ENCODE measurements around the gene NECTIN3. TPM values are rescaled to one million over a fixed set of nuclear protein-coding genes. Genes with fewer than 3 reads are reported as not detected.

The NECTIN3 gene
- total RNA-seq, 1 donor from 2014 or later, result 44.8 TPM

DNA sequence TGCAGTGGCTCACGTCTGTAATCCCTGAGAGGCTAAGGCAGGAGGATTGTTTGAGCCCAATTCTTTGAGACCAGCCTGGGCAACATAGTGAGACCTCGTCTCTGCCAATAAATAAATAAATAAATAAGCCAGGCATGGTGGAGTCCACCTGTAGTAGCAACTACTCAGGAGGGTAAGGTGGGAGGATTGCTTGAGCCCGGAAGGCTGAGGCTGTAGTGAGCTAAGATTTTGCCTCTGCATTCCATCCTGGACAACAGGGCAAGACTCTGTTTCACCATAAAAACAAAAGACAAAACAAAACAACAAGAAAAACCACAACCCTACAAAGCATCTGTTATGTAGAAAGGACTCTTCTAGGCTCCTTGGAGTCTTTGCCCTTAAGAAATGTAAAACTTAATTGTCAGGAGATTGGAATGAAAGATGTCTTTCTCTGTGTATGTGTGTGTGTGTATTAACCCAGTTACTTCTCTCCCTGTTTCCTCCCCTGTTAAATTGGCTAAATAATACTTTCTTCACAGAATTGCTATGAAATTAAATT lies 9.5 kb downstream of the NECTIN3 start:
- DNase-seq (ENCODE audit: low read depth in 2 of 2), result no peak

DNA sequence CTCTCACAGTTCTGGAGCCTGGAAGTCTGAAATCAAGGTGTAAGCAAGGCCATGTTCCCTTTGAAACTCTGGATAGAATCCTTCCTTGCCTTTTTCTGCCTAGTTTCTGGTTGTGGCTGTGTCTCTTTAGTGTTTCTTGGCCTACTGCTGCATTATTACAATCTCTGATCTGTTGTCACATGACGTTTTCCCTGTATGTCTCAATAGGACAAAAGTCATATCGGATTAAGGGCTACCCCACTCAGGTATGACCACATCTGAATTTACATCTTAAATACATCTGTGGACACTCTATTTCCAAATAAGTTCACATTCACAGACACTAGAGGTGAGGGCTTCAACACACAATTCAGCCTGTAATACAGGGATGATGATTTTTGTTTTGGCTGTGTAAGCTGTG lies 13.3 kb downstream of the NECTIN3 start:
- DNase-seq (ENCODE audit: low read depth in 2 of 2), result no peak

DNA sequence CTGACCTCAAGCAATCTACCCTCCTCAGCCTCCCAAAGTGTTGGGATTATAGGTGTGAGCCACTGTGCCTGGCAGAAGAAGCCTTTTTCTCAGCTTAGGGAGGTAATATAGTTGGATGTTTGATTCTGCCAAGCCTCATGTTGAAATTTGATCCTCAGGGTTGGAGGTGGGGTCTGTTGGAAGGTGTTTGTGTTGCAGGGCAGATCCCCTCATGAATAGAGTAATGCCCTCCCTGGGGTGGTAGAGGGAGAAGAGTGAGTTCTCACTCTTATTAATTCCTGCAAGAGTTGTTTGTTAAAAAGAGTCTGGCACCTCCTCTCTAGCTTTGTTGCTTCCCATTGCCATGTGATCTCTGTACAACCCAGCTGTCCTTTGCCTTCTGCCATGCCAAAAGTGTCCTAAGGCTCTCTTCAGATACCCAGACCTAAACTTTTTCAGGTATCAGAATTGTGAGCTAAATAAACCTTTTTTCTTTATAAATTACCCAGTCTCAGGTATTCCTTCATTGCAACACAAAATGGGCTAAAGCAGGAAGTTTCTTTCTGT lies 16.4 kb downstream of the NECTIN3 start:
- no peak for DNase-seq (ENCODE audit: low read depth in 2 of 2)

DNA sequence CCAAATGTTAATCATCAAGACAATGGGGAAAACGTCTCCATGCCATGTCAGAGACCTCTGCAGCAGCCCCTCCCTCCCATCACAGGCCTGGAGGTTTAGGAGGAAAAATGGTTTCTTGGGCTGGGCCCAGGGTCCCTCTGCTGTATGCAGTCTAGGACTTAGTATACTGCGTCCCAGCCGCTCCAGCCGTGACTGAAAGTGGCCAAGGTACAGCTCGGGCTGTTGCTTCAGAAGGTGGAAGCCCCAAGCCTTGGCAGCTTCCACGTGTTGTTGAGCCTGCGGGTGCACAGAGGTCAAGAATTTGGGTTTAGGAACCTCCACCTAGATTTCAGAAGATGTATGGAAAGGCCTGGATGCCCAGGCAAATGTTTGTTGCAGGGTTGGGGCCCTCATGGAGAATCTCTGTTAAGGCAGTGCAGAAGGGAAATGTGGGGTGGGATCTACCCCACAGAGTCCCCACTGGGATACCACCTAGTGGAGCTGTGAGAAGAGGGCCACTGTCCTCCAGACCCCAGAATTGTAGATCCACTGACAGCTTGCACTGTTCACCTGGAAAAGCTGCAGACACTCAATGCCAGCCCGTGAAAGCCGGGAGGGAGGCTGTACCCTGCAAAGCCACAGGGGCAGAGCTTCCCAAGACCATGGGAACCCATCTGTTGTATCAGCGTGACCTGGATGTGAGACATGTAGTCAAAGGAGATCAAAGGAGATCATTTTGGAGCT lies 25.0 kb downstream of the NECTIN3 start:
- DNase-seq (ENCODE audit: low read depth in 2 of 2), result no peak

DNA sequence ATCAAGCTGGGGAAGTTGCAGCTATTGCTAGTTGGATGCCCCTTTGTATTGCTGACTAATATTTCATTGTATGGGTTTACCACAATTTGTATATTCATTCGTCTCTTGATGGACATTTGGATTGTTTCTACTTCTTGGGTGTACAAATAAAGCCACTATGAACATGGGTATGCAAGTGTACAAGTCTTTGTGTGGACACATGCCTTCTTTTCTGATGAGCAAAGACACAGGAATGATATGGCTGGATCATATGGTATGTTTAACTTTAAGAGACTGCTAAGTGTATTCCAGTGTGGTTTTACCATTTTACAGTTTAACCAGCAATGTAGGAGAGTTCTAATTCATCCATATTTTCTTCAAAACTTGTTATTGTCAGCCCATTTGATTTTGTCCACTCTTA lies 32.2 kb downstream of the NECTIN3 start:
- DNase-seq (ENCODE audit: low read depth in 2 of 2), result no peak

DNA sequence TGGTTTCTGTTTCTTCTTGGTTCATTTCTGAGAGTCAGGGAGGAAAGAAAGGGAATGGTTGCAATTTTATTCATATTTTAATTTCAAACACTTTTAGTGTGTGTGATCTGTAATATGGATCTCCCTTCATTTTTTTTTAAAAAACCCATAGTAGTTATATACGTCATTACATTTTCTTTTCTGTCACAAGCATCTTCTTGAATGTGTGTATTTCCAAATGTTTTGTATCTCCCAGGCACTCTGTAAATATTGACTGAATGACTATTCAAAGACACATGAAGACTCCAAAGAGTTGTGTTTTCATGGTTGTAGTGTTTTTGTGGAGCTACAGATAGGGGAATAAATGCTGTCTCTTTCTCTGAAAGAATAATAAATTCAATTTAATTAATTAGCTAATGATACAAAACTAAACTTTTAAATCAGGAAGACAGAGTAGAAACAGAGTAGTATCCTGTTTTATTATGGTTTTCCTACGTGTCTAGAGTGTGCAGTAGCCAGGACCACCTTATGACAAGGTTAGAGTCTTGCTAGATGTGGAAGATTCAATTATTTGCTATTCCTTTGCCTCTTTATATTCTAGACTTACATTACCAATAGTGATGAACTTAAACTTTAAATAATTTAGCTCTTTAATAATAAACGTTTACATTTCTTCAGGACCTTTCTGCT lies 35.5 kb downstream of the NECTIN3 start:
- no peak for DNase-seq (ENCODE audit: low read depth in 2 of 2)

DNA sequence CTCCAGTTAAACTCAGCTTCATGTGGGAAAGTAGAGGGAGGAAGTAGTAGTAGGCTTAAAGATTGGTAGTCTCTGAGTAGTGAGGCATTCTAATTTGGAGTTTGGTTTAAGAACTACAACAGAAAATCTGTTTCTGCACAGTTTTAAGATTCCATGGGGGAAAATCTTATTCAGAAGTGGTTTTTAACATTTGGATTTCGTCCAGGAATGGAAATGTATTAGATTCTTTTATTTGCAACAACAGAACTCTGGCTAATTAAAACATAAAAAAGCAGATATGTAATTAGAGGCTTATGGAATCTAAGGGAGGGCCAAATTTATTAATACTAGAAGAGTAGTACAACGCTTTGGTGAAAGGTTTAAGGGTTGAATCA lies 36.0 kb downstream of the NECTIN3 start:
- DNase-seq (ENCODE audit: low read depth in 2 of 2), result no peak

DNA sequence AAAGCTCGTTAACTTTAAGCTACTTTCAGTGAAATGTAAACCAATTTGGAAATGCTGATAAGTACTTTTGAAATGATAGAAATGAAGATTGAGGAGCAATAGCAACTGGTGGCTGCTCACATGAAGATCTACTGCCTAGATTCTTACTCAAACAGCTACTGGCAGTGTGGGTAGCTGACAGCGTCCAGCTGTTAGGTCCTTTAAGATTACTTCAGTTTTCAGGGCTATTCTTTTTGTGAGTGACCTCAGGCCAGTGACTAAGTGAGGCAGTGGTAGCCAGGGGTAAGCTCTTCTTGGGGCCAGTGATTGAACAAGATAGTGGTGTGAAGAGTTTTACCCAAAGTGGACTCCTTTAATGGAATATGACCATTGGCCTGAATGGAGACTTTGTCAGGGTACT lies 41.3 kb downstream of the NECTIN3 start:
- no peak for DNase-seq (ENCODE audit: low read depth in 2 of 2)

DNA sequence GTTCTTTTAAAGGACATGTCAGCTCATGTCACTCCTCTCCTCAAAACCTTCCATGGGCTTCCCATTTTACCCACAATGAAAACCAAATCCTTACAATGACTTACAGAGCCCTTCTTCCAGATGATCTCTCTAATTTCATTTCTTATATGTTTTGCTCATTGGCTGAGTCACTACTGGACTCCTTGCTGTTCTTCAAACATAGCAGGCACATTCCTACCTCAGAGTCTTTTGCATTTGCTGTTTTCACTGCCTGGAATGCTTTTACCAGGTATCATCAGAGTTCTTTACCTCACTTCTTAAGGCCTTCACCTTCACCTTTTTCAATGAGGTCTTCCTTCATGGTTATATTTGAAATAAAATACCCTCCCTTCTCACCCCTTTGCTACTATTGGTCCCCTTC lies 57.3 kb downstream of the NECTIN3 start:
- no peak for DNase-seq (ENCODE audit: low read depth in 2 of 2)

DNA sequence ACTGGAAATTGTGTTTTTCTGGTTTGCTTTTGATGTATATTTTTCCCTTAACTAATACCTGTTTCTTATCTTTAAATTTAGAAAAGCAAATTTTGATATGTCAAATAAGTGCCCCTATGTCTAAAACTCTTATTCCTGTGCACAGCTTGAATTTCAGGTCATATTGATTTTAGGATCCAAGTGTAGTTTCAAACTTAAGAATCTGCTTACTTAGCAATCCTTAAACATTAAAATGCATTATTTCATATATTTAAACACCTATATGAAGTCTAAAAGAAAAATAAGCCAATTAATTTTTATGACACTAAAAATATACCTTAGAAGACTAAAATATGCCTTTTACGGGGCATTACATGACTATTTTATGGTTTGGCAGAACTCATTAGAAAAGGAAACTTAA lies 59.2 kb downstream of the NECTIN3 start:
- DNase-seq (ENCODE audit: low read depth in 2 of 2), result no peak

DNA sequence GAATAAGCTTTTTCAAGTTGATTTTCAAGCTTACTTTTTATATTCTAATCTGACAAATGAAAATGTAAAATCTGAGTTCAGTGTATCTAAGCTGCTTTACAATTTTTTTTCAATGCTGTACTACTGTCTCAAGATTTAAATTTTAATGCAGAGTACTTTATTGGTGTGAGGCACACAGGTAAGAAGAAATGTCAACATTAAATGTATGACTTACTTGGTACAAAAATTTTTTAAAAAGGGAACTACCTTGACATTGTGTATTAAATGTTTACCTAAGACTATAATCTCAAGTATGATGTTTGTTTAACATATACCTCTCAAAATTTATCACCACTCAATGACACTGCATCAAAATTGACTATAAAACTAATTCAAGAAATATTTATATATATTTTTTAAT lies 62.7 kb downstream of the NECTIN3 start:
- DNase-seq (ENCODE audit: low read depth in 2 of 2), result no peak

DNA sequence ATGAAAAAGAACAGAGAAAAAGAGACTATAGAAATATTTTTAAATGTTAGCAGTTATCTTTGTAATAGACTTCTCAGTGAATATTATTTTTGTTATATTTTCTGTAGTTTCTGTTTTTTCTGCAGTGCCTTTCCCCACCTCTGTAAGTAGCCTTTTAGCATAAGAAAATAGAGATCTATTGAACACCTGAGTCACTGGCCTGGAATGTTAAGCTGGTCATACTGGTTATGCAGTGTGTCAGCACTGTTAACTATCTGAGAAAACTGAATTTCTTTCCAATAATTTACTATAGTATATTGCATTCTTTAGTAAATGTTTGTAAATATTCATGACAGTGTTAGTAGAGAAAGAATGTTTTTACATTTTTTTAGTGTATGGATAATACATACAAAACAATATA lies 79.8 kb downstream of the NECTIN3 start:
- peak in 1 of 2 donors; percentile 33 for DNase-seq (ENCODE audit: low read depth in 2 of 2)

DNA sequence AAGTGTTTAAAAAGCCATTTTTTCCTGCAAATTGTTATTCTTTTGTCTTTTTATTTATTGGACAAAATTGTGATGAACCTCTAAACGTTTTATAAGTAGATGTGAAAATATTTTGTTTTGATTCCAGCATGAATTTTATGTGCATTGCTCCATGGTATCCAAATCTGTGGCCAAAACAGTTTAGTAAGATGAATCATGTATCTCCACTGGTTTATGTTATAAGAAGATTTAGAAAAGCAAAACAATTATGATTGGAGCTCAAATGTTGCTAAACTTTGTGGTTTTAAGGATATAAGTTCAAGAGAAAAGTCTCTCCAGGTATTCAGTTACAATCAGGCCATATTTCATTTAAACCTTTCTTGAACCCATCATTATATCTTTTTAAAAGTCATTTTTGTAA lies 80.9 kb downstream of the NECTIN3 start:
- DNase-seq (ENCODE audit: low read depth in 2 of 2), result no peak

DNA sequence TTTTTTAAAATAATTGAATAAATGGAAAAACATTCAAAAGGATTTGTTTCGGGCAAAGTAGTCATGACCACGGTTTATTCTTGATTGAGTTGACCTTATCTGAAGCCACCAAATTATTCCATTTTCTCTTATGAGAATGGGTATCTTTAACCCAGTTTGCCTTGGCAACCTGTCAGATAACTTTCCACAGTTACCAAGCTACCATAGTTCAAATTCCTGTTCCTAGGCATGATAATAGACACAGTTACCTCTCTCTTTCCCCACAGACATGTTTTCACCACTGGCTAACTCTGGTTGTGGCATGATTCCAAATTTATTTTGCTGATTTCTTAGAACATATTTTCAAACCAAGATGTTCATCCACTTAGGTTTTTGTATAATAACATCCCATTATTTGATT lies 84.9 kb downstream of the NECTIN3 start:
- peak in 1 of 2 donors; percentile 40 for DNase-seq (ENCODE audit: low read depth in 2 of 2)

DNA sequence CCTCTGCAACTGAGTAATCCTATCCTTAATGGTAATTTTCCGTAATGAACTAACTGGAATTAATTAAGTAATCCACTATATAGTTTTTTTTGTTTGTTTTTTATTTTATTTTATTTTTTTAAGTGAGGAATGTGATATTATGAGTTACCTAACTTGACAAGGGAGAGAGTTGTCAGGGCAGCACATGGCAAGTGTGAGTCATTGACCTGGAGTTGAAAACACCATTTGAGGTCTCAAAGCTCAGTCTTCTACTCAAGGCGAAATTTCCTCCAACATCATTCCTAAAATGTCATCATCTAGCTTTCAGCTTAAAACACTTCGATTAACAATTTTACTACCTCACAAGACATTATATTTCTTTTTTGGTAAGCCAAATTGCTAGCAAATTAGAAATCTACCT lies 87.8 kb downstream of the NECTIN3 start:
- peak in 1 of 2 donors; percentile 5 for DNase-seq (ENCODE audit: low read depth in 2 of 2)

DNA sequence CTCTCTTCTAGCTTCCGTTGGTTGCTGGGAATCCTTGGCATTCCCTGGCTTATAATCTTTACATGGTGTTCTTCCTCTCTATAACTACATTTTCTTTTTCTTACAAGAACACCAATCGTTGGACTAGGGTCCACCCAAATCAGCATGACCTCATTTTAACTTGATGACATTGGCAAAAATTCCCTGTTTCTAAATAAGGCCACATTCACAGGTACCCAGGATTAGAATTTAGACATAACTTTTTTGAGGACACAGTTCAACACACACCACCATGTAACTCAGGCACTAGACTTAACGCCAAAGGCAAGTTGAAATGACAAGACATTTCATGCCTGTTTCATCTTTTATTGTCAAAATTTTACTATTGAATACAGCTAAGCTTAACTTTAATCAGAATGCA lies 93.0 kb downstream of the NECTIN3 start:
- DNase-seq (ENCODE audit: low read depth in 2 of 2), result no peak

DNA sequence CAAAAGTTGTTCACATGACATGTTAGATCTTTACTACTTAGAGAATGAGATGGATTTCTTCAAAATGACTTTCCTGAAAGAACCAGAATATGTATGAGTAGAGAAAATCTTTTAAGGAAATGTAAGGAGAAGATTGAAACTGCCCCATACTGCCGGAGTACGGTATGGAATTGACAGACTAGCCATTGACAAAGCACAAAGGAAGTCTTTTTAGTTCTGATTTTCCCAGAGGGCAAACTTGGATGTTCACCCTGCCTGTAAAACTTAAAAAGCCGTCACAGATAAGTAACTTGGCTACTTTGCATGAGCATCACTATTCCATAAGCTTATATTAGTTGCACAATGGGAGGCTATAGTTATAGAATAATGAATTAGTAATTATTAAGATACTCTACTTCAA lies 93.8 kb downstream of the NECTIN3 start:
- no peak for DNase-seq (ENCODE audit: low read depth in 2 of 2)

DNA sequence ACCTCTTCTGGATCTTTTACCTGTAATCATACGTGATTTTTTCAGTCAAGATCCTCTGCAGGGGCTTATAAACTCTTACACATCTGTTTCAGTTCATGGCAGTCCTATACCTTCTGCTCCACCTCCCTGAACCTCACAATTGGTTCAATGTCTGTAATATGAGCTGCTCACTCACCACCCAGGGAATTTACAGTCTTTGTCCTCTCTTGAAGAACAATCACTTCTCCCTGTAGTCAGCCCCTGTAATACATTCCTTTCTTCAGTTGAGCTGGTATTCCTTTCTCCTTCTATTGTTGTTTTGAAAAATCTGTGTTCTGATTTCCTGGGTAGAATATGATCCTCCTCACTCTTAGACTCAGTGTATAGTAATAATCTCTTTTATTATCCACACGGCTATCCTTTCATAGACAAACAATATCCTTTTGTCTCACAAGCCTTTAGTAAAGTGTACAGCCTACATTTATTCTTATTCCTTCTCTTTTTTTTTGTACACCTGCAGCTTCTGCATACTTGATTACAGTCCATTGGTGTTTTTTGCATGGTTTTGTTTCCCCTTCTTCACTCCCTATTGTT lies 101.8 kb downstream of the NECTIN3 start:
- no peak for DNase-seq (ENCODE audit: low read depth in 2 of 2)

DNA sequence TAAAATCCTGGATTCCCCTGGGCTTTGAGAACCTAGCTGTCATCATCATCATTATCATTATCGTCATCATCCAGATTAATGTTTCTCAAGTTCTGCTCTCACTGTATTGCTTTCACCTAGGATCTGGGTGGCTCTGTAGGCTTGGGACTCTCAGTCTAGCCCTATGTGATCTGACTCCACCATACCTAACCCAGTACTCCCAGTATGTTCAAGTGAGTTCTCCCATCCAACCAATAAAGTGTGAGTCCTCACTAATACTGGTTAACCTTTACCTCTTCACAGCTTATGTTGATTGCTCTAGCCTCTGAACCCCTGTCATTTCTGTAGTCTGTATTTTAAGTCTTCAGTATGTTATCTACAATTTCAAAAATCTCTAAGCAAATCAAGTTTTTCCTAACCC lies 102.3 kb downstream of the NECTIN3 start:
- DNase-seq (ENCODE audit: low read depth in 2 of 2), result no peak

DNA sequence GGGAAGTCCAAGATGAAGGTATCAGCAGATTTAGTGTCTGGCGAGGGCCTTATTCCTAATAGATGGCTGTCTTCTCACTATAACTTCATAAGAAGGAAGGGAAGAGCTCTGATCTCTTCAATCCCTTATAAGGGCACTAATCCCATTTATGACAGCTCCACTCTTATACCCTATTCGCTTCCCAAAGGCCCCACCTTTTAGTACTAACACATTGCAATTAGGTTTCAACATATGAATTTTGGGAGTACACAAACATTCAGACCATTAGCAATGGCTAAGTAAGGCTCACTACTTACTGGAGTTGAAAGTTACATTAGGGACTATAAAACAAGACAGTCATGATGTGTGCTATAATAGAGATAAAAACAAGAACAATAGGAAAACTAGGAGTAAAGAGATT lies 118.9 kb downstream of the NECTIN3 start:
- no peak for DNase-seq (ENCODE audit: low read depth in 2 of 2)

DNA sequence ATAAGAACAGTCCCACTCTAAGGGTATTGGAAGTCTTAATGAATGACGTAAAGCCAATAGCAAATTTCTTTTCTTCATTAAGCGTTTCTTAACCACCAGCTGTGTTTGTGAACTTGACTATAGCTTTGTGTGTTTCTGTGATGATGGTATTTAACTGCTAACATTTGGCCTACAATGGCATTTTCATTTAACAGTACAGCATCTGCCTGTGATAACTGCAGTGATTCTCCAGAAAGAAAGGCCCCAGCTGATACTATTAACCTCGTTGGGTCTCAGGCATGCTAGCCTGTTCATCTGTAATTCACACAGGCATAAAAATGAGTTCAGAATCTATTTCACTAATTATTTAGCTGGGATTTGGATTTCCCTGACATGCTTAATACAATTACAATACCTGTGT lies 121.9 kb downstream of the NECTIN3 start:
- no peak for DNase-seq (ENCODE audit: low read depth in 2 of 2)

DNA sequence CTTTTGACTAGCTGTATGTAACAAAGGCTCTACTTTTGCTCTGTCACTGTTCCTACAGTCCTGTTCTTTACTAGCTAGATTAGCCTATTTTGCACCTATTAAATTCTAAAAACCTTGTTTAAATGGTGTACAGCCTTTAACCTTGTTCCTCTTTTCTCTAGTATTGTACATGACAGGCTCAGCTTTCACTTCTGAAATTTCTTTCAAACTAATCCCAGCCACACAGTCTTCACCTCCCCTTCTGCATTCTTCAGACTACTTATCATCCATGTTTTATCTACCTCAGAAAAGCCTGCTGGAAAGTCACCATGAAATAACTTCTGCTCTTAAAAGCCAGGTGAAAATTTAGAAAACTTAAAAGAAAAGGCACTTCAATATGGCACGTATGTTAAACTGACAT lies 122.4 kb downstream of the NECTIN3 start:
- no peak for DNase-seq (ENCODE audit: low read depth in 2 of 2)

DNA sequence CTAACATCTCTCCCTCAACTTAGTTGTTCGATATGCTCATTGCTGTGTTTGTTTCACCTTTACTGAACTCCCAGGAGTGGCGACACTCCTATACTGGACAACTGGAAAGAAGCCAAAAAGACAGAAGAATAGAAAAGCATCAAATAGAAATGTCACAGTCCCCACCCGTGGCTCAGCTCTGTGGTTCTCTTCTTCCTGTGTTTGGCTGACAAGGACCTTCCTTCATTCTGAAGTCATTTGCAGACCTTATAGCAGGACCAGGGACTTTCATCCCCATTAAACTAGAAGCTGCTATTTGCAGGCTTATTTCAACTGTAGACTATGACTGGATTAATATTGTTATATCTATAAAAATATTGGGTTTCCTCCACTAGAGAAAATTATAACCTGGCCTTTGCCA lies 125.9 kb downstream of the NECTIN3 start:
- no peak for DNase-seq (ENCODE audit: low read depth in 2 of 2)
